Measurements from ENCODE around the gene WDR64.
"Not testable (repeated sequence)": the region's sequence is repeated elsewhere in the genome, so short reads cannot be mapped to it uniquely, and the experiment has no call there.

The WDR64 gene

DNA sequence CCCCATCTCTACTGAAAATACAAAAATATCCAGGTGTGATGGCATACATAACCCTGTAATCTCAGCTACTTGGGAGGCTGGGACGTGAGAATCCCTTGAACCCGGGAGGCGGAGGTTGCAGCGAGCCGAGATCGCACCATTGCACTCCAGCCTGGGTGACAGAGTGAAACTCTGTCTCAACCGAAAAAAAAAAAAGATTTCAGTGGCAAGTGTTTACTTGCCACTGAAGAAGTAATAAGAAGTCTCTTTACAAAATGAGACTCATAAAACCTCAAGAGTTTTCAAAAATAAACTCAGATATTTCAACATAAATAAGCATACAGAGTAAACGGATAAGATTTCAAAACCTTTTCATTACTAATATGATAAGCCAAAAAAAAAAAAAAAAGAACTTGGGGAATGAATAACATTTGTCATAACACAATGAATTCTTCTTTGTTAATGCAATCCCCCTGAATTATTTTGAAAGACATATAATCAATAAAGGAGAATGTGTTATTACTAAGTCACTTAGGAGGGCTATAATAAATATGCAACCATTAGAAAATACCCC is 161.8 kb downstream of the WDR64 start:
- no peak for DNase-seq

DNA sequence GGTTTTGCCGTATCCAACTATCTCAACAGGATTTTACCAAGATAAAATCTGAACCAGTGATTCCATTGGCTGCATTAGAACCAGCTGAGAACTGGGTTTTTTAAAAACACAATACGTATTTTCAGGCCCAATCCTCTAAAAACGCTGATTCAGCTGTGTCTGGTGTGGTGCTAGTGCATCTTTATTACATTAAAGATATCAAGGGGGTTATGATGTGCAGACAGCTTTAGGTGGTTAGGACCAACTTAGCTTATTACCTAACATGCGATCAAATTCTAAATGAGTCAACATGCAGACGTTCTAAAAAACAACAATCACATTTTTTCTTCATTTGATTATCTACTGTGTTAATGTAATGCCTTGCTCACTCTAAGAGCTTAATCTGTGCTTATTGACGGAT is 163.9 kb downstream of the WDR64 start:
- DNase-seq = no peak

DNA sequence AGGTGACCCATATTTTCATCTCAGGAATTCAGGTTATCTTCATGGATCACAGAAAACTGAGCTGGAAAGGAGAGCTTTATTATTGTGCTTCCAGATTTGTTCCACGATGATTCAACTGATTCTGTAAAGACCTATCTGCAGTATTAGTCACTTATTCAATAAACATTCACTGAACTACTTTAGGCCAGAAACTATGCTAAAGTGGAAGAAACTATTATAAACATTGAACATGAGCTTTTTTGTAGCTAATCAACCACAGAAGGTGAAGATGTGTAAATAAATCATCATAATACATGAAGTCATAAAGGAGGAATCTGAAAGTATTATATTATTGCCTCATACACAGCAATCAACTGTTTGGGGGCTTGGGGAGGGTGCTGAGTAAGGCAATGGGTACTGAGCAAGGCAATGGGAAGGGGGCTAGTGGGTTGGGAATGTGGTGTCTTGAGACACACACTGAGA is 165.3 kb downstream of the WDR64 start:
- no peak for DNase-seq

DNA sequence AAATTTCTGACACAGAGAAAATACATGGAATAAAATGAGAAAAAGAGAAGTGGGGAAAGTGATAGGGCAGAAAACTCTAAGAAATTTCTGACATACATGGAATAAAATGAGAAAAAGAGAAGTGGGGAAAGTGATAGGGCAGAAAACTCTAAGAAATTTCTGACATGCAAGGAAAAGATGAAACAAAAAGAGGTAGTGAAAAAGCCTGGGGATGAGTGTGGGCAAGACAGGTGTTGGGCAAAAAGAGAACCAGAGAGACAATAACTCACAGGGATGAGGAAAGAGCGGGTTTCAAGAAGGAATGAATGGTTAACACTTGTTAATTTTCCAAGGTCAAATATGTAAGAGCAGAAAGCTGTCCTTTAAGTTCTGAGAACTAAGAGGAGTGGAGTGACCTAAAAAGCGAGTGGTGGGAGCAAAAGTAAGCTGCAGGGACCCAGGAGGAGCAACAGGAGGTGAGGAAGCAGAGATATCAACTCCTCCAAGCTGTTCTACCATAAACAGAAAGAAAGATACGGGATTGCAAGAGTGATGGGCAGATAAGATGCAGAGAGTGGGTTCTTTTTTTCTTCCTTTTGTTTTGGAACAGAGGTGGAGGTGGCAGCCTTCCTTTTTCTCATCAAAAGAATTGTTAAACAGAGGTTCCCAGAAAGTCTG is 166.0 kb downstream of the WDR64 start:
- no peak for DNase-seq

DNA sequence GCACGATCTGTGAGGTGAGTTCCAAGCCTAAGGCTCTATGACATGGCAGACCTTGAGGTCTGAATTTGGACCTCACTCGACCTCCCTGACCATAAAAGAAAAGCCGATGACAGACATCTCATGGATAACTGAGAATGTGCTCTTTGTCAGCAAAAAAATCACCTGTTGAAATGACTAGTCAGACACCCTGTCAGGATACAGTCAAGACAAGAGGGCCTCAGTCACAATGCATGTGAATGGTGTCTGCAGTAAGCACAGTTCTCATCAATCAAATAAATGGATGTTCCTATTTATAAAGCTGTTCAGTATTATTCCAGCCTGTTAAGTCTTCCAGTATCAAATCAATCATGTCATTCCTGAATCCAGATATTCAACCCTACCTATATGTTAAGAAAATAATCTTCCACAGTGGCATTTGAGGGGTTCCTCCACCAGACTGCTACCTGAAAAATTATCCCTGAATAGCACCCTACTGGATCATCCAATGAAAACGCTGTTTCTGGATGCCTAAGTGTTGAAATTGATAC is 167.3 kb downstream of the WDR64 start:
- DNase-seq = no peak

DNA sequence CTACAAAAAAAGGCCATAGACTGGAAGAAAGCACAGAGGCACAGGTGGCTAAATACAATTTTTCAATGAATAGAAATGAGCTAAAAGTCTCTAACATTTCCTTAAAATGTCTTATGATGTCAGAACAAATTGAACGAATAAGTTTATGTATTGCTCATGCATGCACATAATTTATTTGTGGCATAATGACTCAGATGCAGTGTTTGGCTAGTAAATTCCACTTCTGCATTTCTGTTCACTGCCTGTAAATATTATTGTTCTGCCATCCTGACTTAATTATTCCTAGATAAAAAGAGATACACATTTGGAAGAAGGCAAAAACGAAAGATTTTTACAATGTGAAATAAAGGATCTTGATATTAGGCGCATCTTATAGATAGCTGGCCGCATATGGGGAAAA is 169.3 kb downstream of the WDR64 start:
- DNase-seq = no peak

DNA sequence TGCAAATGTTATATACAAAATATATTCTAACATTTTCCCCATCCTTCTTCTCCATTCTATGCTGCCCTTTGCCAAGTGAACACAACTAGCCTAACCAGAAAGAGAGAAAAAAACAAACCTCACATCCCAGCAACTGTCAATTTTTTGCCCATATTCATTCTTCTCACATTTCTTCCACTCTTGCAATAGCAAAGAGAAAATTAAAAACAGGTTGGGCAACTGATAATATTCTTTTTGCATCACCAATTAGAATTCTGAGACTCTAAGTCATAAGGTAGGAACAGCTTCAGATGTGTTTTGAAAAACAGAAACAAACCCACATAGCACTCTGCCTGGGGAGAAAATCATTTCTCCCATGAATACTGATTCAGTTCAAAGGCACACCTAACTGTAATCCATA is 170.8 kb downstream of the WDR64 start:
- DNase-seq = no peak

DNA sequence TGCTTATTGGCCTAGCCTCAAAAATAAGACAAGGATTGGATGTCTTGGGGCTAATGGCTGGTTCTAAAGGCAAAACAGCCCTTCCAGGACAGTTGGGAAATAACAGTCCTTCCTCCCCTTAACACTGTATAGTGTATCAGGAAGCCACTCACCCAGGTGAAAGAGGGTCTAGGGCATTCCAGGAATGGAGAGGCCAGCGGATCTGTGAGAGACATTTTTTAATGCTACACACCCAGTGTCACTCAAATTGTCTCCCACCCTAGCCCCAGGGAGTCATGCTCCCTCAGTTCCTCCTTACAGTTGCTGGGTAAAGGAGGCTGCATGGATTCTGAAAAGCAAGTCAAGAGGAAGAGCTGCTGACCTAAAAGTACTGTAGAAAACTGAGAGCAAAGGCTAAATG is 171.8 kb downstream of the WDR64 start:
- no peak for DNase-seq

DNA sequence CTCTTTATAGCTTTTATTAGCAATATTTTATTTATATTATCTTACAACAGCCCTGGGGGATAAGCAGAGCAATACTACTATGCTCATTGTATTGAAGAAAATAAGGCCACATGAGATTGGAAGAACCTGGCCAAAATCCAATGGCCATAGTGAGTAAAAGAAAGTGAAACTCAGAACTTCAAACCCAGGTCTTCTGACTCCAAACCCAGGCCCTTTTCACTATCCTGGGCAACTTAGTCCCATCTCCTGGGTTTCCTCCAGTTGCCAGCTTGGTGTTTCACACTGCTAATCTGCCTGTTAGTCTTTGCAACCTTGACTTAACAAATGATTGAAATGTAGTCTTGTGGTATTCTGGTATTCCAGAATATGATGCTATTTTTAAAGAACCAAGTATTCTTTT is 173.5 kb downstream of the WDR64 start:
- DNase-seq = no peak

DNA sequence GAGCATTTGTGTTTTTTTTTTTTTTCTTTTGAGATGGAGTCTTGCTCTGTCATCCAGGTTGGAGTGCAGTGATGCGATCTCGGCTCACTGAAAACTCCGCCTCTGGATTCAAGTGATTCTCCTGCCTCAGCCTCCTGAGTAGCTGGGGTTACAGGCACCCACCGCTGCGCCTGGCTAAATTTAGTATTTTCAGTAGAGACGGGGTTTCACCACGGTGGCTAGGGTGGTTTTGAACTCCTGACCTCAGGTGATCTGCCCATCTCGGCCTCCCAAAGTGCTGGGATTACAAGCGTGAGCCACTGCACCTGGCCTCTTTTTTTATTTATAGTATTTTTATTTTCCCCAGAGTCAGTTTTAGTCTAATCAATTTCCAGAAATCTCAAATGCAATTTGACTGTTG is 174.5 kb downstream of the WDR64 start:
- not testable (repeated sequence) for DNase-seq

DNA sequence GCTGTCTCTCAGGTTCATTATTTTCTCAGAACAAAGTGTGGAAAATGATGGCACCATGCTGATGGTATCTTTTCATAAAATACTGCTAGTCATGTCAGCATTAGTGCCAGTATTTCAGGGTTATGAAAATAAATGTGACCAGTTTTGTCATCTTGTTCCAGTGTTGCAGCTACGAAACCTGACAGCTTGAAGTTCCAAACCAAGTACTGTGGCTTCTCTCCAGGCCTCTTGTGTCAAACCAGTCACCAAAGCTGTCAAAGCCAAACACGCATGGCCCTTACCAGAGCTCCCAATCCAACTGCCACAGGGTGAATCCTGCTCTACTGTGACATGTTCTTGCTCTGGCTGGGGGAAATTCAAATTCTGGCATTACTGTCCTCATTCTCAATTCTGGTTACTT is 175.2 kb downstream of the WDR64 start:
- no peak for DNase-seq

DNA sequence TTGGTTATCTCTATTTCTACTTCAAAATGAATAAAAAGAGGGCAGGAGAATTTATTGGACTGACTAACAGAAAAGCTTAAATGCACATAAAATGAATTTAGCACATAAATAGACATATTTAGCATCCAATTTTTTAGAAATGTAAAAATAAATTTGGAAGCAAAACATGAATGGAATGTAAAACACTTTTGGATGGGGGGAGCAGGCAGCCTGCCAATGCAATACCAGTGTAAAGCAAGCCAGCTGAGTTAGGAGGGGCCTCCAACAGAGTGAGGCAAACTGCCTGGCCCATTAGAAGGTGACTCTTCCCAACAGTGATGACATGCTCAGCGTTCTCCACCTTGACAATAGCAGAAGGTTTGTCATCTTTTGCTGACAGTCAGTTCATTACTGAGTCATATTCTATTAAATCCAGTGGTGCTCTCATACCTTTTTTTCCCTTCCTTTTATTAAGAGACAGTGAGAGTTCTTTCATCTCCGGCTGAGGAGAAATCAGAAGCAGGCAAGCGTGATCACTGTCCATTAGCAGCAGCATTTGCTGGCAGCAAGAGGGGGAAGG is 176.5 kb downstream of the WDR64 start:
- DNase-seq = no peak

DNA sequence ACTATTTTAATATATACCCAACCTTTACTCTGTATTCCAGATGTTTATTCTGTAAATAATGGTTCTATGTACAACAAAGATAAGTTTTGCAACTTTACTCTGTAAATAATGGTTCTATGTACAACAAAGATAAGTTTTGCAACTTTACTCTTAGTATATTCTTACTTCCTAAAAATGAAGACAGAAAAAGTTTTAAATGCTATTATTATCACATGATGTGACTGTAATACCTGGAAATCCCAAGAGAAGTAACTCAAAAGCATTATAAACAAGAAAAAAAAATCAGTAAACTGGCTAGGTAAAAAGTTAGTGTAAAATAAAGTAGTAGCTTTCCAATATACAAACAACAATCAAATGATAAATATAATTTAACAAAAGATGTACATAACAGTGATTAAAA is 177.4 kb downstream of the WDR64 start:
- no peak for DNase-seq

DNA sequence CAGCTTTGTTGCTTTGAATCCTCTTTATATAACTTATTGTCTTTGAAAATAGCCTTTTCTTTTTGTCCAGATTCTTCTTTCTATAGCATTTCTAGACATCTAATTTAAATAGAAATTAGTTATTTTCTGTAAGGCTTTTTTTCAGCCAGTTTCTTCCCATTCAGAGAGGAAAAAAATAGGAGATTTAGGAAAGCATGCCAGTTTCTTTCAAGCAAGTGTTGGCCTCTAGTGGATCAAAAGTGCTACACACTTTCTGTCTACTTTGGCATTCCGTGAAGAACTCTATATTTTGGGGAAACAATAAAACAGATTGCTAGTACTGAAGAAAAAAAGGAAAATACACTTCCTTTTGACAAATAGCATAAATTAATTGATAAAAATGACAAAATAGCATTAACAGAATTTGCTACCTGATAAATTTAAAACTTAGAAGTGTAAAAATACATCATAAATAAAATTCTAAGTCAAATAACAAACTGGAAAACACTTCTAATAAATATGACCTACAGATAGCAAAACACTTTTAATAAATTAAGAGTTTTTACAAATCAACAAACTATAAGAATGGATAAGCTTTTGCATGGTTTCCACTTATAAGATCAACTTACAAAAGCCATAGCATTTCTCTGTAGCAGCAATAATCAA is 182.8 kb downstream of the WDR64 start:
- no peak for DNase-seq

DNA sequence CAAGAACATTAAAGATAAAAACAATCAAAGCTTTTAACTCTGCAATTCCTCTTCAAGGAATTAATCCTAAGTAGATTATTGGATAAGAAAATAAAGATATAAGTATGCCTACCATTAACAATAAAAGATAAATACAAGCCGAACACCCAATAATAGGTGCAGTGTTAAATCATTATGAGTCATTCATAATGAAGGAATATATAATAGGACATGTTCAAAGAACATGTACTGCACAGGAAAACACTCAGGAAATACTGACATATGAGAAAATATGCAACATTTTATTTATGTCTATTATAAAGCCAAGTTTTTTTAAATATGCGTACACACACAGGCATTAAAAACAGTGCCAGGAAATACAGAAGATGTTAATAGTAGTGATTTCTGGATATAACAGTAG is 184.9 kb downstream of the WDR64 start:
- DNase-seq = no peak

DNA sequence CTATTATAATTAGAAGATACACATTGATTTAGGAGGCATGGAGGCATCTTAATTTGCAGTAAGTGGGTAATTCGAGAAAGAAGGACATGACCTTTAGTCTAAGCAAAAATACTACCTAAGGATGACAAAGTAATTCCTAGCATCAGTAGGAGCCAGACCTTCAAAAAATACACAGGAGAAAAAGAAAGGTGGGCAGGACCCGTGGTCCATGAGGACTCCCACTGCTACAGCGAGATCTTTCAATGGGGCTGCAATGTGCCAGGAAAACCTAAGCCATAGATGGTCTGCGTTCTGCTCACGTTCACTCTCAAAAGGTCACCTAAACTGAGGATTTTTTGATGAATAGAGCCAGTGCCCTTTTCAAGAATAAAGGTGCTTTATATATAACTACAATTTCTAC is 185.3 kb downstream of the WDR64 start:
- DNase-seq = no peak

DNA sequence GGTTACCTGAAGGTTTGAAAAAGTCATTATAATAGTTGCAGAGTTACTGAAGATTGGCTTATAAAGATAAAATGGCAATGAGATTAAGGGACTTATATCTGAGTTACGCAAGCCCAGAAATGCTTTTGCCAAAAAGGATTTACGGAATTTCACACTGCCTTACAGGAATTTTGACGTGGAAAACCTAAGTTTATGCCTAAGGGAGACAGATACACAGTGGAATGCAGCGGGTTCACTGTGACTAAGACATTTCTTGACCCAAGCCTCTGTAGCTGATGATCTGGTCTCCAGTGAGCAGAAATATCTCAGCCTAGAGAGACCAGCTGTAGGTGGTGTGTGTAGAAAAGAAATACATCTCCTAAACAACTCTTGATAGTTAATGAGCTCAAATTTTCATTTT is 185.8 kb downstream of the WDR64 start:
- DNase-seq = no peak

DNA sequence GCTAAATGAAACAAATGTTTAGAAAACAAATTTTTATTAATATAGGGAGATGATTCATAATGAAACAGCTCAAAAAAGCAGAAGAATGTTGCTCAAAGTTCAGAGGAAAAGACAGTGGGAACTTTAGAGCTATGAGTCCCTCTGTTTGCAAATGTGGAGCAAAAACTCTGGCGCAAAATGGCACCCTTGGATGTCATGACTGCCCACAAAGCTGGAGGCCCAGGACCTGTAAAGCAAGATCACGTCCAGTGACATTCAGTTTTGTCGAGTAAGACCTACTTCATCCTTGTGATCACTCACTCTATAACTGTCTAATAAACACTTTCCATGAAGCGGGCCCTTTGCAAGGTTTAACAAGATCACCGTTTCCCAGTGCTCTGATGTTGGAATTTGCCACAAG is 186.8 kb downstream of the WDR64 start:
- no peak for DNase-seq

DNA sequence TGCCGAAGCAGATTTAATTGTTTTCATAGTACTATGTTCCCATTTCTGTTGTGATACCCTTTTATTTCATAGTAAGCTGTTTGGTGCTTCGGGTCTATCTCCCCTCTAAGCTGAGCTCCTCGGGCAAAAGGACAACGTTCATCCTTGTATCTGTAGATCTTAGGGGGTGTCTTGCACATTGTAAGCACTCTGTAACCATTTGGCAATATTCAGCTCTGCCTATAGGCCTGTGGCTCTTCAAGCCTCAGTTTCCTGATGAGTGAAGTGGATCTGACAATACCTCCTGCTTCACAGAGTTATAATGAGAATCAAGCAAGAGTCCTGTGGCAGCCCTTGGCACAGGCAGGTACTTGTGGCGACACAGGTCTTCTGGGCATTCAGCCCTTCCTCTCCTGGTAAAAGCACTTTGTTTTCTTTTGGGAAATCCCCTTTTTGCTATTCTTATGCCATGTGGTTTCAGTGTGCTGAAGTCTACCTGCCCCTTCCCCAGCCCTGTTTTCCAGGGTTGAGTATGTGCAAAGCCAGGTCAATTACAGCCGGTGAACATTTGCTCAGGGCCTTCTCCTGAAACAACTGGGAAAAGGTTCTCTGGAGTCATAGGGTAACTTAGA is 187.4 kb downstream of the WDR64 start:
- DNase-seq = no peak

DNA sequence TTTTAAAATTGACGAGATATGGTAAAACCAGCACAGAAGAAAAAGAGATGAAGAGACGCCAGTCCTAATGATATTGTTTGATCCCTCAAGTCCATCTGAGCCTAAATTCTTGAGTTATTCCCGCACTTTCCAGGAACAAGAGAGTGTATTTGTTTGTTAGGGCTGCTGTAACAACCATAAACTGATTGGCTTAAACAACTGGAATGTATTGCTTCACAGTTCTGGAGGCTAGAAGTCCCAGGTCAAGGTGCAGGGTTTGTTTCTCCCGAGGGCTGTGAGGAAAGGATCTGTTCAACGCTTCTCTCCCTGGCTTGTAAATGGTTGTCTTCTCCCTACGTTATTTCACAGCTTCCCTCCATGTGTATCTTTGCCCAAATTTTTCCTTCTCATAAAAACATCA is 188.1 kb downstream of the WDR64 start:
- no peak for DNase-seq

DNA sequence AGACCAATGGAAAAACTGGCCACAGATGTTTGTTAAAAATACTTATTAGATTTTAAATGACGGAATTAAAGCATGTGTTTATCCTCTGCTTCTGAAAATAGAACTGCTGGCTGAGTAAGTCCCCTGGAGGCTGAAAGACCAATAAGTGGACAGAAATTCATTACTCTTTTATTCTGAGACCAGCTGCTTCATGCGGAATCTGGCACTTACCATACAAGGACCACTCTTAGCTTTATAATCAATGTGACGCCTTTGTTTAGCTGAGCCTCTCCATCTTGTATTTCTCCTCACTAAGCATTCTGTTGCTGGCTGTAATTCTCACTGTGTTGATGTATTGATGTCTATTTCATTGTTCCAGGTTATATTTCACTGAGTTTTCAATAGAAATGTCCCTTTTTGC is 189.6 kb downstream of the WDR64 start:
- no peak for DNase-seq

DNA sequence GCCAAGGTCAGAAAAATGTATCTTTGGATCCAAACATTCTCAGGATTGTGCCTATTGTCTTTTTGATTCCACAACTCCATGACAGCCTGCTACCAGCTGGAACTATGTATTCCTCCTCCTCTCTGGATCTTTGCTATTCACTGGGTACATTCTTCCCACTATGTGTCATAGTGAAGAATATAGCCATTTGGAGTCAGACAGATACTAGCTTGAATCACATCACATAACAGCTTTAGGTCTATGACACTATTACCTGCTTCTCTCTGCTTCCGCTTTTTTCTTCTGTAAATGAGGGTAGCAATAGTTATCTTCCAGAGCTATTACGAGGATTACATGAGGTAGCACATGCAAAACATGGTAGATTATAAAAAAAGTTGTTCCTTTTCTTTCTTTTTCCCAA is 190.5 kb downstream of the WDR64 start:
- DNase-seq = no peak

DNA sequence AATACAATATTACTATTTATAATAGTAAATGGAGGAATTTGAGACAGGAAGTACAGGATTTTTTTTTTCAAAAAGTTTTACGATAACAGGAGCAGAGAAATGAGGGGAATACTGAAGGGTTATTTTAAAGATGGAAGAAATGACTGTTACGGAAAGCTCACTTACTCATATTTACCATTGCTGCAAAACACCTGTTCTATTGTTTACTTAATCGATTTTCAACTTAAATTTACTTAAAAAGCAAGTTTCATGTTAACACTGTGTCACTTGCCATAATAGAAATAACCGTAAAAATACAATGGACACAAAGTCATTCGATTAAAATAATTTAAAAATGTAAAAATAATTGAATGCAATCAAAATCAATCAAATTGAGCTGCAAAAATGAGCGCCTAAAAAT is 192.5 kb downstream of the WDR64 start:
- no peak for DNase-seq

DNA sequence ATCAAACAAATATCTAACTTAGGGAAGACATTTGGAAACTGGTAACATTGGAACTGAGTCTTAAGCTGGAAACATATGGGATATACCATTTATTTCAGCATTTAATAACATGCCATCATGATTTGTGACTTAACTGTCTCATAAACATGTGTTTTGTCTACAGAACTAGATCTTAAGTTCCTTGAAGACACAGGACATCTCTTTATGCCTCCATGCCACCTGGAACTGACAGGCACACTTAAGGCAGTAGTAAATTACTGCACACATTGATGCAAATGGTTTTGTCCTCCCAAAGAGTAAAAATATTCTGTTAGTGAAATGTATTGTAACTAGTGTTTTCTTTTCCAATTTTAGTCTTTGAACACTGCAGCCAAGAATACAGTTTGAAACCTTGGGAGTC is 194.3 kb downstream of the WDR64 start:
- DNase-seq = no peak

Data from CD4-positive, alpha-beta T cell treated with Interleukin-4 for 4 hours (primary cell).